ENCODE data around the gene ATP8B1. TPM values are rescaled to one million over a fixed set of nuclear protein-coding genes. Genes with fewer than 3 reads are reported as not detected.
A peak's percentile ranks its signal among the peaks of the same experiment; 100 is the strongest.

Gene ATP8B1
- total and polyA plus RNA-seq, 8 donors, result 16.4 to 26.6 (median 19.1) TPM

- no peak for DNase-seq
- no peak overlapping the region for H3K4me3 ChIP-seq
- no peaks in the 10 kb centered on the region for H3K36me3 ChIP-seq
- intact Hi-C loops (cut with DNase I), result no loop called here
- H3K27me3 ChIP-seq, result peaks cover 0 to 44% of the 10 kb centered on the region in 2 donors
- H3K27ac ChIP-seq, result peak overlapping the region in 1 of 2 donors; percentile 41
- peaks cover 5 to 7% of the 10 kb centered on the region in 2 donors for H3K4me1 ChIP-seq
- no peaks in the 10 kb centered on the region for H3K9me3 ChIP-seq
- TF ChIP-seq CTCF (IDR thresholded peaks at IDR 0.05), result no peak
- ATAC-seq, result no peak
These were observed 3.3 kb upstream of the ATP8B1 start for GRCh38 chr18:57806201-57806977.

- DNase-seq, result no peak
- TF ChIP-seq CTCF (IDR thresholded peaks at IDR 0.05), result no peak
- no peak overlapping the region for H3K27ac ChIP-seq
- intact Hi-C loops (cut with DNase I), result no loop called here
- H3K9me3 ChIP-seq, result no peaks in the 10 kb centered on the region
- H3K4me3 ChIP-seq, result no peak overlapping the region
- H3K4me1 ChIP-seq, result peaks cover 5 to 7% of the 10 kb centered on the region in 2 donors
- peaks cover 0 to 56% of the 10 kb centered on the region in 2 donors for H3K27me3 ChIP-seq
- H3K36me3 ChIP-seq, result no peaks in the 10 kb centered on the region
- ATAC-seq, result no peak
These were observed 2.0 kb upstream of the ATP8B1 start for GRCh38 chr18:57805117-57805516.

- Histone ChIP-seq H3K36me3 (no peaks in the 10 kb centered on the region), H3K4me1 (peaks cover 5 to 7% of the 10 kb centered on the region in 2 donors), H3K27me3 (peaks cover 0 to 58% of the 10 kb centered on the region in 2 donors), H3K27ac (no peak overlapping the region), H3K4me3 (no peak overlapping the region), H3K9me3 (no peaks in the 10 kb centered on the region)
- no peak for ATAC-seq
- no peak for TF ChIP-seq CTCF (IDR thresholded peaks at IDR 0.05)
- DNase-seq, result no peak
- intact Hi-C loops (cut with DNase I), result no loop called here
These were observed 1.4 kb upstream of the ATP8B1 start for GRCh38 chr18:57804557-57804956.

- Histone ChIP-seq H3K4me1 (peaks cover 0 to 7% of the 10 kb centered on the region in 2 donors), H3K36me3 (no peaks in the 10 kb centered on the region), H3K4me3 (peak overlapping the region; percentile 65 to 82), H3K27ac (peak overlapping the region; percentile 73 to 75), H3K27me3 (peaks cover 0 to 58% of the 10 kb centered on the region in 2 donors), H3K9me3 (no peaks in the 10 kb centered on the region)
- ATAC-seq (peak; percentile 2), DNase-seq (peak in 1 of 4 donors; percentile 71)
- intact Hi-C loops (cut with DNase I), result no loop called here
- TF ChIP-seq CTCF (IDR thresholded peaks at IDR 0.05), result no peak
These were observed 657 bp downstream of the ATP8B1 start for GRCh38 chr18:57802213-57803102.

GRCh38 chr18:57801761-57802212, 1.3 kb downstream of the ATP8B1 start:
- H3K9me3 ChIP-seq, result no peaks in the 10 kb centered on the region
- peak overlapping the region; percentile 73 to 75 for H3K27ac ChIP-seq
- peak; percentile 3 for ATAC-seq
- no peak for TF ChIP-seq CTCF (IDR thresholded peaks at IDR 0.05)
- H3K4me3 ChIP-seq, result peak overlapping the region; percentile 65 to 82
- intact Hi-C loops (cut with DNase I), result no loop called here
- peaks cover 0 to 58% of the 10 kb centered on the region in 2 donors for H3K27me3 ChIP-seq
- peaks cover 3 to 7% of the 10 kb centered on the region in 2 donors for H3K4me1 ChIP-seq
- no peaks in the 10 kb centered on the region for H3K36me3 ChIP-seq
- DNase-seq, result peak in 1 of 4 donors; percentile 71

Measured in left lung (tissue), 10 donors.